IMR-90 (cell line): ENCODE results near the gene ZSCAN18. TPM values are rescaled to one million over a fixed set of nuclear protein-coding genes. Genes with fewer than 3 reads are reported as not detected.

Experiments used
- ATAC-seq: fragments of 200-7000 bp; cut with Tn5 transposase; 2 replicates; pipeline ENCODE4 v1.9.1; 2020; ENCODE audit warnings: low read depth, mild to moderate bottlenecking, moderate library complexity
- BruUV-seq: library from RNA; stranded (reverse); fragments of 400-500 nt; replicated peaks from 2 replicates; lab custom pipeline; 2021; lab: Mats Ljungman, UMichigan
- CTCF ChIA-PET: fragments of 300-600 bp; formaldehyde crosslinking; extraction: SDS; loops from one replicate; lab custom pipeline; 2021; ENCODE audit warnings: antibody characterized with exemption; lab: Yijun Ruan, JAX
- POLR2A ChIA-PET: fragments of 300-600 bp; sonication (Branson Sonifier 250); formaldehyde crosslinking; loops from one replicate; lab custom pipeline; 2022; ENCODE audit warnings: antibody characterized with exemption; ENCODE audit not compliant: unreplicated experiment; lab: Charles Lee
- DNase-seq: peaks from one replicate; pipeline ENCODE4 v3.0.0; 2013
- H2AFZ ChIP-seq: replicated peaks from 2 replicates; pipeline ENCODE3; 2013; ENCODE audit warnings: low read length, mild to moderate bottlenecking; ENCODE audit not compliant: poor library complexity
- H2AK5ac ChIP-seq: 2 replicates; pipeline ENCODE4 v1.6.1; 2013; ENCODE audit warnings: low read depth, low read length, inconsistent platforms
- H2AK9ac ChIP-seq: replicated peaks from 2 replicates; pipeline ENCODE3; 2013; ENCODE audit warnings: mild to moderate bottlenecking, low read depth, low read length, moderate library complexity; ENCODE audit not compliant: poor library complexity
- H2BK120ac ChIP-seq: 2 replicates; pipeline ENCODE4 v1.6.1; 2013; ENCODE audit warnings: low read depth, low read length, inconsistent platforms
- H2BK15ac ChIP-seq: 3 replicates; pipeline ENCODE4 v1.6.1; 2013; ENCODE audit warnings: low read depth, low read length, inconsistent platforms
- H2BK20ac ChIP-seq: 2 replicates; pipeline ENCODE4 v1.6.1; 2013; ENCODE audit warnings: low read depth, mild to moderate bottlenecking, inconsistent platforms, low read length, moderate library complexity
- H2BK5ac ChIP-seq: 2 replicates; pipeline ENCODE4 v1.6.1; 2013; ENCODE audit warnings: mild to moderate bottlenecking, low read depth, low read length, inconsistent platforms; ENCODE audit not compliant: poor library complexity, severe bottlenecking
- H3K14ac ChIP-seq: replicated peaks from 2 replicates; pipeline ENCODE4 v1.6.1; 2013; ENCODE audit warnings: low read depth, low read length, inconsistent platforms
- H3K18ac ChIP-seq: 2 replicates; pipeline ENCODE4 v1.6.1; 2013; ENCODE audit warnings: low read depth, low read length, control low read depth
- H3K23ac ChIP-seq: 2 replicates; pipeline ENCODE4 v1.6.1; 2013; ENCODE audit warnings: low read depth, low read length, inconsistent platforms
- H3K27ac ChIP-seq: 2 replicates; pipeline ENCODE4 v1.5.1; 2013; ENCODE audit warnings: mild to moderate bottlenecking, control low read depth, low read length; ENCODE audit not compliant: insufficient read depth
- H3K27me3 ChIP-seq: 2 replicates; pipeline ENCODE4 v1.6.1; 2013; ENCODE audit warnings: low read length; ENCODE audit not compliant: control insufficient read depth, insufficient read depth
- H3K36me3 ChIP-seq: 2 replicates; pipeline ENCODE4 v1.6.1; 2013; ENCODE audit warnings: low read length, mixed read lengths; ENCODE audit not compliant: control insufficient read depth, insufficient read depth
- H3K4ac ChIP-seq: 2 replicates; pipeline ENCODE4 v1.6.1; 2013; ENCODE audit warnings: low read depth, low read length, inconsistent platforms
- H3K4me1 ChIP-seq: 2 replicates; pipeline ENCODE4 v1.6.1; 2013; ENCODE audit warnings: low read length, mixed read lengths; ENCODE audit not compliant: control insufficient read depth, insufficient read depth
- H3K4me2 ChIP-seq: 2 replicates; pipeline ENCODE4 v1.6.1; 2013; ENCODE audit warnings: low read depth, mild to moderate bottlenecking, control low read depth, low read length, moderate library complexity
- H3K4me3 ChIP-seq: 2 replicates; pipeline ENCODE4 v1.5.1; 2013; ENCODE audit warnings: low read depth, mild to moderate bottlenecking, control low read depth, low read length, moderate library complexity; ENCODE audit not compliant: insufficient read depth
- H3K56ac ChIP-seq: 2 replicates; pipeline ENCODE4 v1.6.1; 2013; ENCODE audit warnings: low read length, inconsistent platforms; ENCODE audit not compliant: insufficient read depth; ENCODE audit errors: extremely low read depth
- H3K79me1 ChIP-seq, 2 experiments: 2 replicates each; pipeline ENCODE4 v1.6.1; 2013; ENCODE audit warnings: low read length in 2 of 2, inconsistent platforms in 1 of 2, low read depth in 1 of 2
- H3K9ac ChIP-seq: 2 replicates; pipeline ENCODE4 v1.6.1; 2013; ENCODE audit warnings: low read depth, low read length, control low read depth
- H3K9me1 ChIP-seq: 2 replicates; pipeline ENCODE4 v1.6.1; 2013; ENCODE audit warnings: low read length, inconsistent platforms; ENCODE audit not compliant: insufficient read depth
- H3K9me3 ChIP-seq: 2 replicates; pipeline ENCODE4 v1.6.1; 2013; ENCODE audit warnings: low read length; ENCODE audit not compliant: control insufficient read depth, insufficient read depth
- H4K20me1 ChIP-seq: 2 replicates; pipeline ENCODE4 v1.6.1; 2013; ENCODE audit warnings: low read length, inconsistent platforms; ENCODE audit not compliant: insufficient read depth
- H4K5ac ChIP-seq: 2 replicates; pipeline ENCODE4 v1.6.1; 2013; ENCODE audit warnings: mild to moderate bottlenecking, low read depth, low read length, control low read depth
- H4K8ac ChIP-seq, 2 experiments: 2 replicates each; pipeline ENCODE4 v1.6.1; 2013; ENCODE audit warnings: low read depth in 2 of 2, low read length in 2 of 2, control low read depth in 1 of 2, inconsistent platforms in 1 of 2
- H4K91ac ChIP-seq: 2 replicates; pipeline ENCODE4 v1.6.1; 2013; ENCODE audit warnings: low read depth, low read length, inconsistent platforms; ENCODE audit not compliant: insufficient read depth
- BHLHE40 ChIP-seq: fragments of 150-350 bp; IDR thresholded peaks from 2 replicates; pipeline ENCODE4 v1.6.1; 2016; ENCODE audit warnings: mild to moderate bottlenecking, low read depth, low read length
- CEBPB ChIP-seq: IDR thresholded peaks from 2 replicates; pipeline ENCODE4 v1.6.1; 2012; ENCODE audit warnings: low read depth, low read length, improper control_type of control experiment
- FOS ChIP-seq: fragments of 150-350 bp; IDR thresholded peaks from 2 replicates; pipeline ENCODE4 v1.6.1; 2016; ENCODE audit warnings: low read depth, low read length
- MAFK ChIP-seq: IDR thresholded peaks from 2 replicates; pipeline ENCODE4 v1.6.1; 2012; ENCODE audit warnings: low read depth, low read length, improper control_type of control experiment
- MAZ ChIP-seq: IDR thresholded peaks from 2 replicates; pipeline ENCODE4 v1.6.1; 2012; ENCODE audit warnings: low read depth, mild to moderate bottlenecking, low read length, improper control_type of control experiment, moderate library complexity, borderline replicate concordance
- MXI1 ChIP-seq: IDR thresholded peaks from 2 replicates; pipeline ENCODE4 v1.6.1; 2012; ENCODE audit warnings: low read depth, mild to moderate bottlenecking, low read length, moderate library complexity, borderline replicate concordance
- POLR2A ChIP-seq: IDR thresholded peaks from 2 replicates; pipeline ENCODE4 v1.6.1; 2012; ENCODE audit warnings: mild to moderate bottlenecking, low read depth, low read length
- RCOR1 ChIP-seq: IDR thresholded peaks from 2 replicates; pipeline ENCODE4 v1.6.1; 2012; ENCODE audit warnings: mild to moderate bottlenecking, low read length, improper control_type of control experiment; ENCODE audit not compliant: insufficient replicate concordance
- WGBS, 2 experiments: methylation state at CpG; one replicate each; pipeline versions ENCODE4 v1.1.5 to v1.1.7; 2013; ENCODE audit warnings: missing lambda C conversion rate in 2 of 2; ENCODE audit not compliant: insufficient read length in 1 of 2; ENCODE audit errors: extremely low coverage in 2 of 2; 5-methylcytosine and 5-hydroxymethylcytosine counted together
- dilution Hi-C: fragments of 300-500 bp; cut with HindIII; formaldehyde crosslinking; loops from one replicate; pipeline ENCODE4 v1.14.3; 2018; ENCODE audit warnings: low sequenced_read_pairs; ENCODE audit not compliant: unreplicated experiment
- in situ Hi-C: fragments of 300-500 bp; cut with MboI; formaldehyde crosslinking; loops from 3 replicates; pipeline ENCODE4 v1.14.3; 2019; ENCODE audit warnings: low sequenced_read_pairs, inconsistent platforms, mixed read lengths
- intact Hi-C: fragments of 100-400 bp; cut with micrococcal nuclease; formaldehyde crosslinking; loops from 2 replicates; pipeline ENCODE4 v1.10.0; 2022
- polyA plus RNA-seq, 3 experiments: library from polyadenylated mRNA; depleted of rRNA; stranded (reverse); fragments of >200 nt; gene quantifications; 2 replicates each; pipeline ENCODE4 v1.2.3, GENCODE V29; 2012; ENCODE audit warnings: low replicate concordance in 1 of 3
- total RNA-seq: library from RNA; depleted of rRNA; stranded (reverse); fragments of >200 nt; gene quantifications from 2 replicates; pipeline ENCODE4 v1.2.3, GENCODE V29; 2012
- TF ChIP-seq, protein P1 (sequence below): conservative IDR thresholded peaks from 2 replicates; pipeline ENCODE4 v1.5.1; 2012; ENCODE audit warnings: mild to moderate bottlenecking, low read depth, low read length, improper control_type of control experiment
- TF ChIP-seq, protein P2 (sequence below): fragments of 150-350 bp; IDR thresholded peaks from 2 replicates; pipeline ENCODE4 v1.6.1; 2016; ENCODE audit warnings: low read depth, mild to moderate bottlenecking, low read length, moderate library complexity, borderline replicate concordance

The ZSCAN18 gene
- total and polyA plus RNA-seq, 2 of the 4 experiments (the other 2 are of a cell fraction) = 3.0 to 8.2 TPM

DNA sequence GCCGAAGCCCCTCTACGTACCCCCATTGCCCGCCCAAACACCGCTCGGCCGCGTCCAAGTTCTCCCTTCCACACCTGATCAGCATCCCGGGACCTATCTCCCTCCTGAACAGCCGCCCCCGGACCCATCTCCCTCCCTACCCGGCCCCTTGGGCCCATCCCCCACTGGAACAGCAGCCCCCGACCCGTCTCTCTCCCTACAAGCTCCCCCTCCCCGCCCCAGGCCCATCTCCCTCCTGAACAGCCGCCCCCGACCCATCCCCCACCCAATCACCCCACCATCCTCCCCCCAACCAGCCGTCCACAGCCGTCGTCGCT is 63.6 kb downstream of the ZSCAN18 start:
- no peak for DNase-seq
- Histone ChIP-seq H3K27me3 (no peaks in the 10 kb centered on the region), H3K18ac (no peak overlapping the region), H3K9me3 (peaks cover 20% of the 10 kb centered on the region), H3K4ac (no peak overlapping the region), H3K4me3 (no peak overlapping the region), H2BK5ac (no peak overlapping the region), H2BK120ac (no peak overlapping the region), H3K23ac (no peak overlapping the region), H4K20me1 (no peaks in the 10 kb centered on the region), H3K36me3 (no peaks in the 10 kb centered on the region), H2BK15ac (no peak overlapping the region), H4K5ac (no peak overlapping the region), H2BK20ac (no peak overlapping the region), H2AFZ (peak overlapping the region; percentile 32), H3K9me1 (no peaks in the 10 kb centered on the region), H4K91ac (no peak overlapping the region), H3K56ac (no peak overlapping the region), H3K14ac (no peak overlapping the region), H4K8ac (no peak overlapping the region), H3K4me2 (no peak overlapping the region), H2AK5ac (no peak overlapping the region), H2AK9ac (no peak overlapping the region), H3K9ac (no peak overlapping the region), H3K4me1 (no peaks in the 10 kb centered on the region), H3K27ac (no peak overlapping the region), H3K79me1 (no peaks in the 10 kb centered on the region)
- BruUV-seq = no TSS peak
- ChIA-PET POLR2A (no interaction called here), CTCF (no interaction called here)
- dilution Hi-C loops (no loop called here), in situ Hi-C loops (no loop called here), intact Hi-C loops (no loop called here)
- no peak for ATAC-seq
- WGBS, 2 experiments = 0% methylated on average over 8 of the region's 20 CpGs; no CpG with 5 or more reads in 1 of the 2 experiments
- no peak for TF ChIP-seq CEBPB
- no peak for TF ChIP-seq RCOR1
- TF ChIP-seq, protein P1, sequence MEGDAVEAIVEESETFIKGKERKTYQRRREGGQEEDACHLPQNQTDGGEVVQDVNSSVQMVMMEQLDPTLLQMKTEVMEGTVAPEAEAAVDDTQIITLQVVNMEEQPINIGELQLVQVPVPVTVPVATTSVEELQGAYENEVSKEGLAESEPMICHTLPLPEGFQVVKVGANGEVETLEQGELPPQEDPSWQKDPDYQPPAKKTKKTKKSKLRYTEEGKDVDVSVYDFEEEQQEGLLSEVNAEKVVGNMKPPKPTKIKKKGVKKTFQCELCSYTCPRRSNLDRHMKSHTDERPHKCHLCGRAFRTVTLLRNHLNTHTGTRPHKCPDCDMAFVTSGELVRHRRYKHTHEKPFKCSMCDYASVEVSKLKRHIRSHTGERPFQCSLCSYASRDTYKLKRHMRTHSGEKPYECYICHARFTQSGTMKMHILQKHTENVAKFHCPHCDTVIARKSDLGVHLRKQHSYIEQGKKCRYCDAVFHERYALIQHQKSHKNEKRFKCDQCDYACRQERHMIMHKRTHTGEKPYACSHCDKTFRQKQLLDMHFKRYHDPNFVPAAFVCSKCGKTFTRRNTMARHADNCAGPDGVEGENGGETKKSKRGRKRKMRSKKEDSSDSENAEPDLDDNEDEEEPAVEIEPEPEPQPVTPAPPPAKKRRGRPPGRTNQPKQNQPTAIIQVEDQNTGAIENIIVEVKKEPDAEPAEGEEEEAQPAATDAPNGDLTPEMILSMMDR = no peak
- TF ChIP-seq MAZ = no peak
- no peak for TF ChIP-seq BHLHE40
- TF ChIP-seq FOS = no peak
- TF ChIP-seq, protein P2, sequence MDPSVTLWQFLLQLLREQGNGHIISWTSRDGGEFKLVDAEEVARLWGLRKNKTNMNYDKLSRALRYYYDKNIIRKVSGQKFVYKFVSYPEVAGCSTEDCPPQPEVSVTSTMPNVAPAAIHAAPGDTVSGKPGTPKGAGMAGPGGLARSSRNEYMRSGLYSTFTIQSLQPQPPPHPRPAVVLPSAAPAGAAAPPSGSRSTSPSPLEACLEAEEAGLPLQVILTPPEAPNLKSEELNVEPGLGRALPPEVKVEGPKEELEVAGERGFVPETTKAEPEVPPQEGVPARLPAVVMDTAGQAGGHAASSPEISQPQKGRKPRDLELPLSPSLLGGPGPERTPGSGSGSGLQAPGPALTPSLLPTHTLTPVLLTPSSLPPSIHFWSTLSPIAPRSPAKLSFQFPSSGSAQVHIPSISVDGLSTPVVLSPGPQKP = no peak
- TF ChIP-seq MAFK = no peak
- no peak for TF ChIP-seq MXI1
- no peak for TF ChIP-seq POLR2A
